GM23338 (cell line): ENCODE measurements around the gene TBC1D5.

ENCODE experiments used
- TF ChIP-seq, protein P1 (sequence below), 2 experiments: fragments of 200-600 bp in 1 of 2; sonication (generic) in 1 of 2; conservative IDR thresholded peaks; 2 replicates each; pipeline versions ENCODE4 v1.5.1 to v1.6.1; 2016 to 2017; ENCODE audit warnings: antibody characterized with exemption in 2 of 2, low read depth in 2 of 2, mild to moderate bottlenecking in 2 of 2, moderate library complexity in 1 of 2
- TF ChIP-seq, protein P2 (sequence below): IDR thresholded peaks from one replicate; pipeline ENCODE4 v1.6.1; 2018; ENCODE audit warnings: antibody characterized with exemption; ENCODE audit not compliant: unreplicated experiment

DNA sequence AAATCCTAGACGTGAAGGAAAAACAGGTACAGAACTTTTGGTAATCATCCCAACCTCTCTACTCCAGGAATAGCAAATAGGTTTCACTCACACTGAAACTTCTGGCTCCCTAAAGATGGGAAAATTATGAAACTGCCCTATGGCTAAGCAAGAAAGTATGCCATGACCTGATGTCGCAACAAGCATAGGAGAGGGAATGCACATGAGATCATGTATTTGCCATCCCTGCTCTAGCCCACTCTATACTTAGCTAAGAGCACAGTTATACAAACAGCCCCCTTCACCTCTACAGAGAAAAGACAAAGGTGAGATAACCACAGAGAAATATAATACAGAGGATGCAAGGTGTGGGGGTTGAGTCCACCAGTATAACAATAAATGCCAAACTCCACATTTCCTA is 102.7 kb downstream of the TBC1D5 start:
- TF ChIP-seq, protein P1, sequence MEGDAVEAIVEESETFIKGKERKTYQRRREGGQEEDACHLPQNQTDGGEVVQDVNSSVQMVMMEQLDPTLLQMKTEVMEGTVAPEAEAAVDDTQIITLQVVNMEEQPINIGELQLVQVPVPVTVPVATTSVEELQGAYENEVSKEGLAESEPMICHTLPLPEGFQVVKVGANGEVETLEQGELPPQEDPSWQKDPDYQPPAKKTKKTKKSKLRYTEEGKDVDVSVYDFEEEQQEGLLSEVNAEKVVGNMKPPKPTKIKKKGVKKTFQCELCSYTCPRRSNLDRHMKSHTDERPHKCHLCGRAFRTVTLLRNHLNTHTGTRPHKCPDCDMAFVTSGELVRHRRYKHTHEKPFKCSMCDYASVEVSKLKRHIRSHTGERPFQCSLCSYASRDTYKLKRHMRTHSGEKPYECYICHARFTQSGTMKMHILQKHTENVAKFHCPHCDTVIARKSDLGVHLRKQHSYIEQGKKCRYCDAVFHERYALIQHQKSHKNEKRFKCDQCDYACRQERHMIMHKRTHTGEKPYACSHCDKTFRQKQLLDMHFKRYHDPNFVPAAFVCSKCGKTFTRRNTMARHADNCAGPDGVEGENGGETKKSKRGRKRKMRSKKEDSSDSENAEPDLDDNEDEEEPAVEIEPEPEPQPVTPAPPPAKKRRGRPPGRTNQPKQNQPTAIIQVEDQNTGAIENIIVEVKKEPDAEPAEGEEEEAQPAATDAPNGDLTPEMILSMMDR (conservative IDR thresholded peaks at IDR 0.05; ENCODE audit: low read depth in 2 of 2), result no peak
- TF ChIP-seq, protein P2, sequence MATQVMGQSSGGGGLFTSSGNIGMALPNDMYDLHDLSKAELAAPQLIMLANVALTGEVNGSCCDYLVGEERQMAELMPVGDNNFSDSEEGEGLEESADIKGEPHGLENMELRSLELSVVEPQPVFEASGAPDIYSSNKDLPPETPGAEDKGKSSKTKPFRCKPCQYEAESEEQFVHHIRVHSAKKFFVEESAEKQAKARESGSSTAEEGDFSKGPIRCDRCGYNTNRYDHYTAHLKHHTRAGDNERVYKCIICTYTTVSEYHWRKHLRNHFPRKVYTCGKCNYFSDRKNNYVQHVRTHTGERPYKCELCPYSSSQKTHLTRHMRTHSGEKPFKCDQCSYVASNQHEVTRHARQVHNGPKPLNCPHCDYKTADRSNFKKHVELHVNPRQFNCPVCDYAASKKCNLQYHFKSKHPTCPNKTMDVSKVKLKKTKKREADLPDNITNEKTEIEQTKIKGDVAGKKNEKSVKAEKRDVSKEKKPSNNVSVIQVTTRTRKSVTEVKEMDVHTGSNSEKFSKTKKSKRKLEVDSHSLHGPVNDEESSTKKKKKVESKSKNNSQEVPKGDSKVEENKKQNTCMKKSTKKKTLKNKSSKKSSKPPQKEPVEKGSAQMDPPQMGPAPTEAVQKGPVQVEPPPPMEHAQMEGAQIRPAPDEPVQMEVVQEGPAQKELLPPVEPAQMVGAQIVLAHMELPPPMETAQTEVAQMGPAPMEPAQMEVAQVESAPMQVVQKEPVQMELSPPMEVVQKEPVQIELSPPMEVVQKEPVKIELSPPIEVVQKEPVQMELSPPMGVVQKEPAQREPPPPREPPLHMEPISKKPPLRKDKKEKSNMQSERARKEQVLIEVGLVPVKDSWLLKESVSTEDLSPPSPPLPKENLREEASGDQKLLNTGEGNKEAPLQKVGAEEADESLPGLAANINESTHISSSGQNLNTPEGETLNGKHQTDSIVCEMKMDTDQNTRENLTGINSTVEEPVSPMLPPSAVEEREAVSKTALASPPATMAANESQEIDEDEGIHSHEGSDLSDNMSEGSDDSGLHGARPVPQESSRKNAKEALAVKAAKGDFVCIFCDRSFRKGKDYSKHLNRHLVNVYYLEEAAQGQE, result no peak
